HepG2 (cell line): ENCODE results near the gene DST. TPM values are rescaled to one million over a fixed set of nuclear protein-coding genes. Genes with fewer than 3 reads are reported as not detected.
A peak's percentile ranks its signal among the peaks of the same experiment; 100 is the strongest.

Experiments
- AGO2 ChIP-seq: fragments of 200-400 bp; formaldehyde crosslinking; optimal IDR thresholded peaks from 2 replicates; pipeline ENCODE3; 2017; ENCODE audit warnings: mild to moderate bottlenecking, low read depth, low read length, moderate library complexity
- AKNA ChIP-seq: sonication (generic); formaldehyde crosslinking; IDR thresholded peaks from 2 replicates; pipeline ENCODE4 v1.4.0; 2020; ENCODE audit warnings: missing genetic modification reagents, borderline replicate concordance
- CBFB ChIP-seq: sonication (generic); formaldehyde crosslinking; IDR thresholded peaks from 2 replicates; pipeline ENCODE4 v1.4.0; 2020; ENCODE audit warnings: missing genetic modification reagents
- HHEX ChIP-seq: IDR thresholded peaks from 2 replicates; pipeline ENCODE4 v1.6.1; 2016; ENCODE audit warnings: control low read depth
- MAFF ChIP-seq: IDR thresholded peaks from 2 replicates; pipeline ENCODE4 v1.6.1; 2011; ENCODE audit warnings: low read depth, low read length, improper control_type of control experiment
- MBNL3 ChIP-seq: fragments of 250-450 bp; sonication (Bioruptor Pico); conservative IDR thresholded peaks from 2 replicates; pipeline ENCODE4 v1.8.0; 2022; ENCODE audit warnings: mild to moderate bottlenecking, inconsistent platforms
- RBAK ChIP-seq: sonication (generic); formaldehyde crosslinking; IDR thresholded peaks from 2 replicates; pipeline ENCODE4 v1.5.1; 2020; ENCODE audit warnings: mild to moderate bottlenecking, missing genetic modification reagents
- SOX6 ChIP-seq, 2 experiments: fragments of 450-650 bp in 1 of 2; sonication (generic) in 1 of 2; formaldehyde crosslinking in 1 of 2; IDR thresholded peaks; 2 replicates each; pipeline versions ENCODE4 v1.4.0 to v1.6.1; 2017 to 2020; ENCODE audit warnings: antibody characterized with exemption in 1 of 2, mild to moderate bottlenecking in 1 of 2, missing genetic modification reagents in 1 of 2
- ZBTB14 ChIP-seq: sonication (generic); formaldehyde crosslinking; IDR thresholded peaks from 2 replicates; pipeline ENCODE4 v1.4.0; 2020; ENCODE audit warnings: missing genetic modification reagents
- ZFP37 ChIP-seq: sonication (generic); formaldehyde crosslinking; IDR thresholded peaks from 2 replicates; pipeline ENCODE4 v1.4.0; 2020; ENCODE audit warnings: missing genetic modification reagents, borderline replicate concordance
- ZFP90 ChIP-seq: sonication (generic); formaldehyde crosslinking; IDR thresholded peaks from 2 replicates; pipeline ENCODE4 v1.8.0; 2022; ENCODE audit warnings: missing genetic modification reagents, mild to moderate bottlenecking, inconsistent platforms, borderline replicate concordance
- ZMYM4 ChIP-seq: sonication (generic); formaldehyde crosslinking; IDR thresholded peaks from 2 replicates; pipeline ENCODE4 v1.8.1; 2023; ENCODE audit warnings: mild to moderate bottlenecking, missing genetic modification reagents
- ZNF441 ChIP-seq: sonication (generic); formaldehyde crosslinking; IDR thresholded peaks from 2 replicates; pipeline ENCODE4 v1.7.0; 2021; ENCODE audit warnings: missing genetic modification reagents, borderline replicate concordance
- polyA plus RNA-seq, 8 experiments: library from polyadenylated mRNA; depleted of rRNA in 3 of 8; stranded (reverse) in 7 of 8; unstranded in 1 of 8; fragments of >200 nt; fragmentation: Illumina TruSeq in 4 of 8; extraction: Trizol in 4 of 8; gene quantifications; 2 replicates each; pipeline versions ENCODE4 v1.2.1 to v1.2.3, GENCODE V29; 2011 to 2016; ENCODE audit warnings: low read depth in 4 of 8, missing spikeins in 1 of 8, mixed read lengths in 1 of 8; ENCODE audit not compliant: insufficient read depth in 1 of 8
- total RNA-seq, 5 experiments: library from RNA; depleted of rRNA; stranded (reverse); fragments of >200 nt; fragmentation: Illumina TruSeq; extraction: Trizol; gene quantifications; 2 replicates each; pipeline ENCODE4 v1.2.3, GENCODE V29; 2016; ENCODE audit warnings: low read depth in 1 of 5
- TF ChIP-seq, protein P1 (sequence below): sonication (generic); formaldehyde crosslinking; conservative IDR thresholded peaks from 2 replicates; pipeline ENCODE4 v1.4.0; 2020; ENCODE audit warnings: mild to moderate bottlenecking, missing genetic modification reagents, moderate library complexity
- TF ChIP-seq, protein P2 (sequence below): sonication (generic); formaldehyde crosslinking; IDR thresholded peaks from 2 replicates; pipeline ENCODE4 v1.5.0; 2020; ENCODE audit warnings: missing genetic modification reagents
- TF ChIP-seq, protein P3 (sequence below): sonication (generic); formaldehyde crosslinking; IDR thresholded peaks from 2 replicates; pipeline ENCODE4 v1.9.0; 2021; ENCODE audit warnings: missing genetic modification reagents, borderline replicate concordance

The DST gene
- total and polyA plus RNA-seq, 2 of the 13 experiments (the other 11 are each of a cell fraction or from before 2014, with no cell fraction given), result 64.4 to 89.0 TPM

- TF ChIP-seq AKNA (CRISPR knock-in tag) (no peak), ZFP37 (CRISPR knock-in tag) (no peak), ZBTB14 (no peak), CBFB (CRISPR knock-in tag) (no peak), ZFP90 (CRISPR knock-in tag) (no peak), HHEX (no peak), ZNF441 (CRISPR knock-in tag) (0 out of 2 replicates have a peak, but pooled peaks have one; percentile 31), ZMYM4 (CRISPR knock-in tag) (peak; percentile 54; the same call in 1 of the 2 replicates), AGO2 (no peak), MAFF (no peak), RBAK (CRISPR knock-in tag) (no peak), SOX6 (IDR thresholded peaks at IDR 0.05) (no peak), SOX6 (CRISPR knock-in tag; IDR thresholded peaks at IDR 0.05) (peak; percentile 27; the same call in 1 of the 2 replicates), MBNL3 (no peak)
- TF ChIP-seq, protein P1, sequence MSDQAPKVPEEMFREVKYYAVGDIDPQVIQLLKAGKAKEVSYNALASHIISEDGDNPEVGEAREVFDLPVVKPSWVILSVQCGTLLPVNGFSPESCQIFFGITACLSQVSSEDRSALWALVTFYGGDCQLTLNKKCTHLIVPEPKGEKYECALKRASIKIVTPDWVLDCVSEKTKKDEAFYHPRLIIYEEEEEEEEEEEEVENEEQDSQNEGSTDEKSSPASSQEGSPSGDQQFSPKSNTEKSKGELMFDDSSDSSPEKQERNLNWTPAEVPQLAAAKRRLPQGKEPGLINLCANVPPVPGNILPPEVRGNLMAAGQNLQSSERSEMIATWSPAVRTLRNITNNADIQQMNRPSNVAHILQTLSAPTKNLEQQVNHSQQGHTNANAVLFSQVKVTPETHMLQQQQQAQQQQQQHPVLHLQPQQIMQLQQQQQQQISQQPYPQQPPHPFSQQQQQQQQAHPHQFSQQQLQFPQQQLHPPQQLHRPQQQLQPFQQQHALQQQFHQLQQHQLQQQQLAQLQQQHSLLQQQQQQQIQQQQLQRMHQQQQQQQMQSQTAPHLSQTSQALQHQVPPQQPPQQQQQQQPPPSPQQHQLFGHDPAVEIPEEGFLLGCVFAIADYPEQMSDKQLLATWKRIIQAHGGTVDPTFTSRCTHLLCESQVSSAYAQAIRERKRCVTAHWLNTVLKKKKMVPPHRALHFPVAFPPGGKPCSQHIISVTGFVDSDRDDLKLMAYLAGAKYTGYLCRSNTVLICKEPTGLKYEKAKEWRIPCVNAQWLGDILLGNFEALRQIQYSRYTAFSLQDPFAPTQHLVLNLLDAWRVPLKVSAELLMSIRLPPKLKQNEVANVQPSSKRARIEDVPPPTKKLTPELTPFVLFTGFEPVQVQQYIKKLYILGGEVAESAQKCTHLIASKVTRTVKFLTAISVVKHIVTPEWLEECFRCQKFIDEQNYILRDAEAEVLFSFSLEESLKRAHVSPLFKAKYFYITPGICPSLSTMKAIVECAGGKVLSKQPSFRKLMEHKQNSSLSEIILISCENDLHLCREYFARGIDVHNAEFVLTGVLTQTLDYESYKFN (CRISPR knock-in tag), result 0 out of 2 replicates have a peak, but pooled peaks have one; percentile 23
- TF ChIP-seq, protein P2, sequence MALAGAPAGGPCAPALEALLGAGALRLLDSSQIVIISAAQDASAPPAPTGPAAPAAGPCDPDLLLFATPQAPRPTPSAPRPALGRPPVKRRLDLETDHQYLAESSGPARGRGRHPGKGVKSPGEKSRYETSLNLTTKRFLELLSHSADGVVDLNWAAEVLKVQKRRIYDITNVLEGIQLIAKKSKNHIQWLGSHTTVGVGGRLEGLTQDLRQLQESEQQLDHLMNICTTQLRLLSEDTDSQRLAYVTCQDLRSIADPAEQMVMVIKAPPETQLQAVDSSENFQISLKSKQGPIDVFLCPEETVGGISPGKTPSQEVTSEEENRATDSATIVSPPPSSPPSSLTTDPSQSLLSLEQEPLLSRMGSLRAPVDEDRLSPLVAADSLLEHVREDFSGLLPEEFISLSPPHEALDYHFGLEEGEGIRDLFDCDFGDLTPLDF (CRISPR knock-in tag), result no peak
- TF ChIP-seq, protein P3, sequence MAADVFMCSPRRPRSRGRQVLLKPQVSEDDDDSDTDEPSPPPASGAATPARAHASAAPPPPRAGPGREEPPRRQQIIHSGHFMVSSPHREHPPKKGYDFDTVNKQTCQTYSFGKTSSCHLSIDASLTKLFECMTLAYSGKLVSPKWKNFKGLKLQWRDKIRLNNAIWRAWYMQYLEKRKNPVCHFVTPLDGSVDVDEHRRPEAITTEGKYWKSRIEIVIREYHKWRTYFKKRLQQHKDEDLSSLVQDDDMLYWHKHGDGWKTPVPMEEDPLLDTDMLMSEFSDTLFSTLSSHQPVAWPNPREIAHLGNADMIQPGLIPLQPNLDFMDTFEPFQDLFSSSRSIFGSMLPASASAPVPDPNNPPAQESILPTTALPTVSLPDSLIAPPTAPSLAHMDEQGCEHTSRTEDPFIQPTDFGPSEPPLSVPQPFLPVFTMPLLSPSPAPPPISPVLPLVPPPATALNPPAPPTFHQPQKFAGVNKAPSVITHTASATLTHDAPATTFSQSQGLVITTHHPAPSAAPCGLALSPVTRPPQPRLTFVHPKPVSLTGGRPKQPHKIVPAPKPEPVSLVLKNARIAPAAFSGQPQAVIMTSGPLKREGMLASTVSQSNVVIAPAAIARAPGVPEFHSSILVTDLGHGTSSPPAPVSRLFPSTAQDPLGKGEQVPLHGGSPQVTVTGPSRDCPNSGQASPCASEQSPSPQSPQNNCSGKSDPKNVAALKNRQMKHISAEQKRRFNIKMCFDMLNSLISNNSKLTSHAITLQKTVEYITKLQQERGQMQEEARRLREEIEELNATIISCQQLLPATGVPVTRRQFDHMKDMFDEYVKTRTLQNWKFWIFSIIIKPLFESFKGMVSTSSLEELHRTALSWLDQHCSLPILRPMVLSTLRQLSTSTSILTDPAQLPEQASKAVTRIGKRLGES (CRISPR knock-in tag), result no peak
These were observed 13.3 kb upstream of the DST start (continued) for GRCh38 chr6:56655996-56656395.
